G401.6 (cell line): Measurements from ENCODE around the gene PRICKLE1.
A peak's percentile ranks its signal among the peaks of the same experiment; 100 is the strongest.

ENCODE experiments used
- FAIRE-seq: peaks from 2 replicates; lab custom pipeline; 2012; peaks lifted over from hg19 to GRCh38; lab: Jason Lieb, UNC

Gene PRICKLE1

GRCh38 chr12:42448841-42449240 is 140.7 kb downstream of the PRICKLE1 start:
- no peak for FAIRE-seq

- FAIRE-seq = no peak
Measured at GRCh38 chr12:42447371-42447786, 142.2 kb downstream of the PRICKLE1 start.

GRCh38 chr12:42446761-42447160 is 142.8 kb downstream of the PRICKLE1 start:
- no peak for FAIRE-seq

GRCh38 chr12:42445891-42446290 is 143.7 kb downstream of the PRICKLE1 start:
- no peak for FAIRE-seq

- FAIRE-seq = no peak
Measured at GRCh38 chr12:42444192-42444943, 145.2 kb downstream of the PRICKLE1 start.

GRCh38 chr12:42442888-42443287 is 146.7 kb downstream of the PRICKLE1 start:
- no peak for FAIRE-seq

- no peak for FAIRE-seq
Measured at GRCh38 chr12:42442311-42442759, 147.2 kb downstream of the PRICKLE1 start.

GRCh38 chr12:42440608-42441007 is 148.9 kb downstream of the PRICKLE1 start:
- no peak for FAIRE-seq

- FAIRE-seq = no peak
Measured at GRCh38 chr12:42432517-42433140, 156.9 kb downstream of the PRICKLE1 start.

GRCh38 chr12:42428850-42429249 is 160.7 kb downstream of the PRICKLE1 start:
- FAIRE-seq = no peak

GRCh38 chr12:42426746-42427145 is 162.8 kb downstream of the PRICKLE1 start:
- FAIRE-seq = no peak

- FAIRE-seq = no peak
Measured at GRCh38 chr12:42422785-42423184, 166.8 kb downstream of the PRICKLE1 start.

GRCh38 chr12:42421844-42422779 is 167.4 kb downstream of the PRICKLE1 start:
- peak; percentile 19 for FAIRE-seq

GRCh38 chr12:42420395-42420794 is 169.2 kb downstream of the PRICKLE1 start:
- FAIRE-seq = no peak

GRCh38 chr12:42410340-42410739 is 179.2 kb downstream of the PRICKLE1 start:
- no peak for FAIRE-seq

GRCh38 chr12:42409471-42409870 is 180.1 kb downstream of the PRICKLE1 start:
- no peak for FAIRE-seq

- FAIRE-seq = no peak
Measured at GRCh38 chr12:42407306-42407705, 182.2 kb downstream of the PRICKLE1 start.
